ENCODE results near the gene CTLA4.

The CTLA4 gene

DNA sequence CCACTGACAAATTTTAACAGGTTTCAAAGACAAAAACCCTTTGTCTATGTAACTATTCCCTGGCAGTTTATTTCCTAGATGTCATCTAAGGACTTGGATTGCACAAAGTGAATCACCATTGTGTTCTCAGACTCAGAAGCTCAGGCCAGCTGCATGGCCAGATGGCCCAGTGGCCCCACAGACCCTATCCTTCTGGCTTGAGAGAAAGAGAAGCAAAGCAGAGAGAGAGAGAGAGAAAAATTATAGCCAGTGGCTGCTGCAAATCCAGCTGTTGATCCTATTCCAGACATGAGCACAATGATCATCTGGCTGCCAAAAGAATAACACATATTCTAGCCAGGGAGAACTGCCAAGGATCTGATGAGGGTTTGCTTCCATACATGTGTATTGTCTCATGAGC, 25.8 kb downstream of the CTLA4 start:
- no peak for DNase-seq

DNA sequence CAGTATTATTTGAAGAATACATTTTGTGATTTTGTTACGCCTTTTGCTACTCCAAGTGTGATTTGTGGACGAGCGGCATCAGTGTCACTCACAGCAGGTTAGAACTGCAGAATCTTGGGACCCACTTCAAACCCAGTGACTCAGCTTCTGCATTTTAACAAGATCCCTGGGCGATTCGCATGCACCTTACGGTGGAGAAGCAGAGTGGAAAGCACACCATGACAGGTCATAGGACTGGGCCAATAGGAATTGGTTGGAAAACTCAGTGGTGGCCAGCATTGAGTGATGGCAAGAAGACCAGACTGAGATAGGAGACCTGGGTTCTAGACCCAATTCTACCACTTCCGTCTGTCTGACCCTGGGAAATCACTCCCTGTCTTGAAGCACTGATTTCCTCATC, 26.3 kb downstream of the CTLA4 start:
- no peak for DNase-seq

DNA sequence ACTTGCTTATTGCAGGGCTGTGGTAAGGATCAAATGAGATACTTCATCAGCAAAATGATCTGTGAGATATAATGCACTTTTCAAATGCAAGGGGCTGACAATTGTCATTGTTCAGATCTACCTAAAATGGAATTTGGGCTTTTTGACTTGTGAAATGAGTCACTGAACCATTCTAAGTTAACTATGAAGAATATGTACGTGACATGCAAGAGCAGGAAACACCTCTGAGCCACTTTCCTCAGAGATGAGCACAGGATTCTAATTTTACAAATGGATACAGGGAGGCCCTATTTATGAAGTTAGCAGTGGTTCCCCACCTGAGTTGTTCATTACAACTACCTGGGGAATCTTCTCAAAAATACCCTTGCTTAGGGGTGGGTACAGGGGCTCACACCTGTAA, 26.7 kb downstream of the CTLA4 start:
- DNase-seq, result no peak

DNA sequence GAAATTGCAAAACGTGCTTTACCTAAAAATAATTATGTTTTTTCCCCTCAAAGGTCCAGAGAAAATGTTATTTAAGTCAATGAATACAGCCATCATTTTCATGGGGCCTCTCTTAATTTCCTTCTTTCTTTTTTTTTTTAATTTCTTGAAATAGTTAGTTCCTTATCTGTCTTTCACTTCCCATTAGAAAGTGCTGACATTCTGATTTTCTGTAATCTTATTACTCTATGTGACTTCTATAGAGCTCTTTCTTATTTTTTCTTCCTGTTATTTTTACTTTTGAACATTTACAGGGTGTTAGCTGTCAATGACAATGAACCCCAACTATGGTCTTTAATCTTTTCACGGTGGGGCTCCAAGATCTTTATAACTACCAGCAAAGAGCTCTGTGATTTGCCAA, 30.0 kb downstream of the CTLA4 start:
- no peak for DNase-seq

DNA sequence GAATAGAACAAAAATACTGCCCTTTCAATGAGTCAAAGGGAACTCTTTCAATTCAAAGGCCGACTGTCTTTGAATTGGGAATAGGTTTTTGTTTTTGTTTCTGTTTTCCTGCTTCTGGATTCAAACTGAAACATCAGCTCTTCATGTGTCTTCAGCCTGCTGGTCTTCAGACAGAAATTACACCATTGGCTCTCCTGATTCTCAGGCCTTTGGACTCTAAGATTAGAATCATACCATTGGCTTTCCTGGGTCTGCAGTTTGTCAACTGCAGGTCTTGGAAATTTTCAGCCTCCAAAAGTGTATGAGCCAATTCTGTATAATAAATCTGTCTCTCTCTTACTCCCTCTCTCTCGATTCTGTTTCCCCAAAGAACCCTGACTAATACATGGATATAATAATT, 31.1 kb downstream of the CTLA4 start:
- no peak for DNase-seq

DNA sequence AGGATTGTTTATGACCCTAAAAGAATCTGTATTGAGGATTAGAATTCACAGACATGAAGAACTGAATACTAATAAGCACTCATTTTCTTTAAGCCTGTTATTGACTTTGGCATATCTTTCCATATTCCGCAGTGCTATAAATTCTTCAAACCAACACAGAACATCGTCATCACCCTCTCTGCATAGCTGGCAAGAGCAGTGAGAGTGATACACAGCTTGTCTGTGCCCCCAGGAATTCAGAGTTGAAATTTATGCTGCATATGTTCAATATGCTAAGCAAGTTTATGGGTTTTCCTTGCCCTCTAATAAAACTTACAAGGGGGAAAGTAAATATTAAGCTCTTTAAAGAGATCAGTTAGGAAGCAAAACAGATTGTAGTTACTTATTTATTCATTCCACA, 32.7 kb downstream of the CTLA4 start:
- DNase-seq, result no peak

DNA sequence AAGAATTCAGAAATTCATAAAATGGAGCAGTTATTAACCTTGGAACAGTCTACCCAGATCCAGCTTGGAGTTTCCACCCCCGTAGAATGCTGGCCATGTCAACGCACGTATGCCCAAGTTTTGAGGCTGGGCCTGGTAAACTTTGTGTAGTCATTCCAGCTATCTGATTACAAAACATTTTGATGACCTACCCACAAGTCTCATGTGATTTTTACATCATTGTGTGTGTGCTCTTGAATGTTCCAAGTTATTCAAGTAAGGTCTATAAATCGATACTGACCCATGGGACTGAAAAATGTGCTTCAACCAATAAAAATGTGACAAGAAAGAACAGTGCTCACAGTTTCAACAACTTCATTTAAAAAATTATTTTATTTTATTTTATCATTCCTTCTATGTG, 36.5 kb downstream of the CTLA4 start:
- no peak for DNase-seq

DNA sequence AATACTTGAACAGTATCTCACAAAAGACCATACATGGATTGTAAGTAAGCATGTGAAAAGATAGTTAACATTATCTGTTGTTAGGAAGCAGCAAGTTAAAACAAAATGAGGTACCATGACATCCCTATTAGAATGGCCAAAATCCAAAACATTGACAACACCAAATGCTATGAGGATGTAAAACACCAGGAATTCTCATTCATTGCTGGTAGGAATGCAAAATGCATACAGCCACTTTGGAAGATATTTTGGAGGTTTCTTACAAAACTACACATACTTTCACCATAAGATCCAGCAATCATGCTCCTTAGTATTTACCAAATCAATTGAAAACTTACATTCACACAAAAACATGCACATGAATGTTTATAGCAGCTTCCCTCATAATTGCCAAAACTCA, 38.1 kb downstream of the CTLA4 start:
- no peak for DNase-seq

DNA sequence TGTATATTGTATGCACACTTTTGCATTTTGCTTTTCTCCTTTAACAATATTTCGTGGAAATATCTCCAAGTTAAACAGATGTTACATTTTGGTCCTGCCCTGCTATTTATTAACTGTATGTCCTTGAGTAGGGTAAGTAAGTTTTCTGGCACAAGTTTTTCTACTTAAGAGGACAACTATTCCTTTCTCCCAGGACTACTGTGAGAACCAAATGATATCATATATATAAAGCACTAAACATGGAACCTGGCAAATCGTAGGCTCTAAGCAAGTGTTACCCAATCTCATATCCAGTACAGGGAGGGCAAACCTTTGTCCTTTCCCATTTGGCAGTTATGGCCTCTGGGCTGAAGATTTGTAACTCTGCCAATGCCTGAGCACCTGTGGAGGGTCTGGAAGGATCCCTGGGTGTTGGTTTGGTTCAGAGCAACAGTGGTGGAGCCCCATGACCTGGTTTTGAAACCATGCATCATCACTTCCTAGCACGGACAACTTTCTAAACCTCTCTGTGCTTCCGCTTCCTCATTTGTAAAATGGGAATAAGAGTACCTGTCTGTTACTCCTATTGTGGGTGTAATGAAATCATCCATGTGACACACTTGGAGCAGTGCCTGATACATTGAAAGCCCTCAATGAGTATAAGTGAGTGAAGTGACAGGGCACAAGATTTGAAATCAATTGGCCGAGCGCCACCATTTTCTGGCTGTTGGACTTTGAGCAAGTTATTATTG, 40.7 kb downstream of the CTLA4 start:
- no peak for DNase-seq

DNA sequence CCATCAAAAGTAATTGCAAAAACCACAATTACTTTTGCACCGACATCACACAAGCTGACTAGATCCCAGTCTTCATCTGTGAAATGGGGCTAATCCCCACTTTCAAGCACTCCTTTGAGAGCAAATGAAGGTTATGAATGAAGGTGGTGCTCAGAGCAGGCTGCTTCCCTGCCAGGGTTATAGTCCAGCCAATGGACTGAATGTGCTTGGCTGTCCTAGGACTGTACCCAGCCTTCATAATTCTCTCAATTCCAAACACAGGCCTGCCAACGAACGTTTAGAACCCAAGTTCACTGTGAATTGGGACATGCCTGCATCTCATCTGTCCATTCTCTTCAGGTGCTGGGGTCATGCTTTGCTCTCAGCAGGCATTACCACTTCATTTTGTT, 41.2 kb downstream of the CTLA4 start:
- no peak for DNase-seq

DNA sequence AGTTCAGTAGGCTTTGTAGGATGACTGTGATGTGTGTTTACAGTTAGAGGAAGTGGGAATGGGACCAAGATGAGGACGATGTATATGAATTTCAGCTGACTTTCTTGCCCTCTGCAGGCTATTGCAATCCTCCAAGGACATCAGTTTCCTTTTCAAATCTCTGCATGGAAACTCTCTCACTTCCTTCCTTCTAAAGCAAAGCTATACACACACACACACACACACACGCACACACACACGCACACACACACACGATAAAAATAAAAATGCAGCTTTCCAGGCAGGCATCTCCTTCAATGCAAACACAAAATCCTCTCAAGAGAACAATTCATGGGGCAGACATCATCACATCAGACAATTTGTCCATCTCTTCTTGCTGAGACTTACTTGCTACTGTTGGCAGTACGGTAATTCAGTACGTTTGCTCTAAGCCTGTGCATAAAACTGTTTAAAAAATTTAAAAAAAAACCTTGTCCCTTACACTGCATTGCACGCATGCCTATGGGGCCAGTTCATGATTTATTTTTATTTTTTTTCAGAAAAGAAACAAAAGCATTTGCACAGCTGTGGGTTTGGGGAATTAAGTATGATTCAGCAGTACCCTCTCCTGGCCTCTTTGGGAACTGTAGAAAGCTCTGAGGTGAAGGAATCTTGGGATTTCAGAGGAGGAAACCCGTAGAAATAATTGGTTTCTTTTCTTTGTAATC, 41.8 kb downstream of the CTLA4 start:
- peak; percentile 35 for DNase-seq

DNA sequence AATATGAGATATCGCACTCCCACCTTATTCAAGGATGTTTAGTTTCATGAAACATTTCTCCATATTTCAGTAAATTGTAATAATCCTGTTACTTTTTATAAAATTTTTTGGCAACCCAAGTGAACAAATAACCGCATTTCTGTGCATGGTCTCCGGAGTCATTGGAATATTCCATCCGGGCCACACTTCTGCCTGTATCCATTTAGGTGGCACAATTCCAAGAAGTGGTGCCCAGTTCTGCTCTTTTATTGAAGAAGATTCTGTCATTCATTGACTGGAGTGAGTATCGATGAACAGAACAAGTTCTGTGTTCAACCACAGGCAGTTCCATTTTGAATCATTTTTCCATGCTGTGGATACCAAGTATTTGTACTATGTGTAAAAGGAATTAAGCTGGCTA, 42.4 kb downstream of the CTLA4 start:
- no peak for DNase-seq

DNA sequence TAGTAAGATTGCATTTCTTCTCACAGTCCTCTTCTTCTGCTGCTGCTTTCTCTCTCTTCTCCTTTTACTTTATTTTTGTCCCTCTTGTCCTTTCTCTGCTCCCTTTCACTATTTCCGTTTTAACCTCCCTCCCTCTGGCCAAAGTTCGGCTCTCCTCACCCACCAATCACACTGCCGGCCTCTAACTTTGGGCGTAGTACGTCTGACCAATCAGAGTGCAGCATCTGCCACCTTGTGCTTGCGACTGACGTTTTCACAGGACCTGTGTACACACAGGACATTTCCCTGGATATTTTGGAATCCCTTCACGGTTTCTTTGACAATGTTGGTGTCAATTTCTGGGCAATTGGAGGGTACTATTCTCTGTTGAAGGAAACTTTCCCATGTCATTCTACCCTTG, 46.4 kb downstream of the CTLA4 start:
- no peak for DNase-seq

DNA sequence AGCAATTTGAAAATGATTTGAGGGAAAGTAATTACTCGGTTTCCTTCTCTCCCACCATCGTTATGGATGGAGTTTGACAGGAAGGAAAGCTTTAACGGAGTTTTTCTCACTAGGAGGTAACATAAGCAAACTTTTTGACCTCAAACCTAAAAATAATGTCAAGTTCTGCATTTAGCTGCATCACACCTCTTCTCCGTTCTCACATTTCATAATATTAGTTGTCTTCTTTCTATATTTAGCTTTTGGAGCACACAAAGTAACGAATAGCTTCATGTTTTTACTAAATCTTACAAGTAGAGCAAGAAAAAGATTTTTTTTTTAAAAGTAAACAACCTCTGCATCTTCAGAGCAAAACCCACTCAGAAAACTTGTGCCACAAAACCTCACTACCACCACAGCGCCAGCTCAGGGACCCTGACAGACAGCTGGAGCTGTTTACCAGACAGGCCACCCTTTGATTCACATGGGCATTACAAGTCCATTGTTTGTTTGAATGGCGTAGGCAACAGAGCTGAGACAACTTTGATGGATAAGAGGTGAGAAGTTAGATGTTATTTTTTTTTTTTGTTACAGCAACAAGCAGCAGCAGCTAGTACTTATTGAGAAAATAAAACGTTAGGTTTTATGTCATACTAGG, 47.1 kb downstream of the CTLA4 start:
- no peak for DNase-seq

DNA sequence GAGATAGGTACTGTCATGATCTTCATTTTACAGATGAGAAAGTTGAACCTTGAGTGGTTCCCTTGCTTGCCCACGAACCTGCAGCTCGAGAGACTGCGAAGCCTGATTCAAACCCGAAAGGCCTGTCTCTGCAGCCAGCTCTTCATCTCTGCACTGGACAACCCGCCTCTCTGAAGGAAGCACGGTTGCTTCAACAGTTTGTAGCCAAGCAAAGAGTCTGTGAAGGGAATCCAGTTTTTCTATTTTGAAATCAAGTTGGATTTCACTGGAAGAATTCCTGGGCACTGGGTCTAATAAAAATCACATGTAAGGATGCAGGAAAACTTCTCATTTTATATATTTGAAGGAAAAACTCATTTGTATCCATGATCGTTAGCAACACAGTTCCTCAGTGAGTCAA, 47.7 kb downstream of the CTLA4 start:
- DNase-seq, result no peak

DNA sequence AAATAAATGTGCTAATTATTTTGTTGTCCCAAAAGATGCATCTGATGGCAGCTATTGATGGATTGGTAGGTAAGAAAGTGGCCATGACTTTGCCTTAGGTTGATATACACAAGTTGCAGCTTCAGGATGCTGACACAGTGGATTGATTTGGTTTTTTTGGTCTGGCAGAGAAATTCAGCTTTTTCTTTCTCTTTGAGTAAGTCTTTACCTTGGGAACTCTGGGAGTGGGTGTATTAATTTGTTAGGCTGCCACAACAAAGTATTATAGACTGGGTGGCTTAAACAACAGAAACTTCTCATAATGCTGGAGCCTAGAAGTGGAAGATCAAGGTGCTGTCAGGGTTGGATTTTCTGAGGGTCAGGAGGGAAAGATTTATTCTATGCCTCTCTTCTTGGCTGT, 49.2 kb downstream of the CTLA4 start:
- DNase-seq, result no peak

DNA sequence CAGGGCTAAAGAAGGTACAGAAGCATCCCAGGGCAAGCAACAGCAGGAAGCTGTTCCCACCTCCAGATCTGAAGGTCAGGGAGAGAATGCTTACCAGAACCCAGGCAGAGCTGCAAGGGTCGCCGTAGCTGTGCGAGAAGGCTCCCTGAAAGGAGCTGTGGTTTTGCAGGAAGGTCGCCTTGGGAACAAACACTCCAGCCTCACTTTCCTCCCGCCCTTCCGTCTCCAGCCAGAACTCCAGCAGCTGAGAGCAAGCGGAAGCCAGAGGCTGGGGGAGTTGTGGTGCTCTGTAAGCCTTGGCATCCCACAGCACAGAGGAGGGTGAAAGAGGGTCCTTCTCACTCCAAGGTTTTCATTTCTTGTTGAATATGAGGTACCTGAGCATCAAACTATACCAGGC, 50.7 kb downstream of the CTLA4 start:
- DNase-seq, result peak; percentile 33

DNA sequence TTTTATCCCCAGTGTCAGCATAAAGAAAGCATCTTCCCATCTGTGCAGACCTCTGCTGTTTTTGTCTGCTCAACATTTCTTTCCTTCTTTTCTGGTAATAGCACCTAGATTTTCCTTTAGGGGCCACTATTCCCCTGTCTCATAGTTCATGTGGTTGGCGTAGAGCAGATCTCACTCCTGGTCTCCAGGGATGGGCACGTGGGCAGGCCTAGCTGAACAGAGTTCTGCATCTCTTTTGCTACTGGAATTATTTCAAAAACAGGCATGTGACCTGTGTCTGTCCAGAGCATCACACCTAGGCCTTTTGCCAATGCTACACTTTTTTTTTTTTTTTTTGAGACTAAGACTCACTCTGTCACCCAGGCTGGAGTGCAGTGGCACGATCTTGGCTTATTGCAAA, 51.3 kb downstream of the CTLA4 start:
- DNase-seq, result no peak
